Measurements from ENCODE around the gene SERPINE2. TPM values are rescaled to one million over a fixed set of nuclear protein-coding genes. Genes with fewer than 3 reads are reported as not detected.
A peak's percentile ranks its signal among the peaks of the same experiment; 100 is the strongest.

SERPINE2 gene
- total RNA-seq, 1 donor from 2014 or later: 9.8 TPM

- no peak for DNase-seq
- no peaks in the 10 kb centered on the region for H3K9me3 ChIP-seq (replicated peaks)
- peaks cover 42% of the 10 kb centered on the region for H3K4me1 ChIP-seq
- intact Hi-C loops (cut with micrococcal nuclease): no loop called here
- peaks cover 80% of the 10 kb centered on the region for H3K27me3 ChIP-seq (ENCODE audit: low read depth)
- H3K27ac ChIP-seq (replicated peaks): peak overlapping the region; percentile 49
- no peaks in the 10 kb centered on the region for H3K36me3 ChIP-seq
- no peak overlapping the region for H3K4me3 ChIP-seq
- no peak for TF ChIP-seq CTCF (IDR thresholded peaks at IDR 0.05; ENCODE audit: borderline replicate concordance)
Measured at GRCh38 chr2:224042191-224042696, 3.2 kb upstream of the SERPINE2 start.

GRCh38 chr2:224041554-224041953 lies 2.5 kb upstream of the SERPINE2 start:
- Histone ChIP-seq H3K27me3 (ENCODE audit: low read depth) (peaks cover 87% of the 10 kb centered on the region), H3K27ac (replicated peaks) (peak overlapping the region; percentile 49), H3K4me3 (no peak overlapping the region), H3K9me3 (replicated peaks) (no peaks in the 10 kb centered on the region), H3K36me3 (no peaks in the 10 kb centered on the region), H3K4me1 (peaks cover 42% of the 10 kb centered on the region)
- intact Hi-C loops (cut with micrococcal nuclease): no loop called here
- no peak for DNase-seq
- no peak for TF ChIP-seq CTCF (IDR thresholded peaks at IDR 0.05; ENCODE audit: borderline replicate concordance)

DNA sequence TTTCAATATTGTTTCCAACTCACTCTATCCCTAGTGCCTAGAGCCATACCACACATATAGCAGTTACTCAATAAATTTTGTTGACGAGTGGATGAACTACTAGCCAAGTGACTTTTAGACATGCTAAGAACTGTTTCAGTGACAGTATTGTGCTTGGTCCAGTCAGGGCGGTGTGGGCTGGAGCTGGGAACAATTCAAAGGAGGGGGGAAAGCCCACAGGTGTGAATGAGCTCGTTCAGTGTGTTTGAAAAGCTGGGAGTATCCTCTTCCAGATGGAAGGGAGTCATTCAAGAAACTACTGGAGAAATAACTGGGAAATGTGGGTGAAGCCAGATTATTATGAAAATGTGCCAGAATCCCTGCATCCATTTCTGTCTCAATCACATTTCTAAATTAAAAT lies 1.7 kb upstream of the SERPINE2 start:
- no peak for DNase-seq
- intact Hi-C loops (cut with micrococcal nuclease): no loop called here
- no peaks in the 10 kb centered on the region for H3K9me3 ChIP-seq (replicated peaks)
- H3K27me3 ChIP-seq (ENCODE audit: low read depth): peaks cover 95% of the 10 kb centered on the region
- no peak overlapping the region for H3K27ac ChIP-seq (replicated peaks)
- no peak overlapping the region for H3K4me3 ChIP-seq
- peaks cover 42% of the 10 kb centered on the region for H3K4me1 ChIP-seq
- TF ChIP-seq CTCF (IDR thresholded peaks at IDR 0.05; ENCODE audit: borderline replicate concordance): no peak
- no peaks in the 10 kb centered on the region for H3K36me3 ChIP-seq

GRCh38 chr2:224039770-224040440 lies 819 bp upstream of the SERPINE2 start:
- intact Hi-C loops (cut with micrococcal nuclease): no loop called here
- peak overlapping the region; percentile 71 for H3K27ac ChIP-seq (replicated peaks)
- no peaks in the 10 kb centered on the region for H3K36me3 ChIP-seq
- H3K4me1 ChIP-seq: peaks cover 42% of the 10 kb centered on the region
- peak overlapping the region; percentile 77 for H3K4me3 ChIP-seq
- H3K27me3 ChIP-seq (ENCODE audit: low read depth): peaks cover 95% of the 10 kb centered on the region
- TF ChIP-seq CTCF (IDR thresholded peaks at IDR 0.05; ENCODE audit: borderline replicate concordance): no peak
- no peak for DNase-seq
- no peaks in the 10 kb centered on the region for H3K9me3 ChIP-seq (replicated peaks)

DNA sequence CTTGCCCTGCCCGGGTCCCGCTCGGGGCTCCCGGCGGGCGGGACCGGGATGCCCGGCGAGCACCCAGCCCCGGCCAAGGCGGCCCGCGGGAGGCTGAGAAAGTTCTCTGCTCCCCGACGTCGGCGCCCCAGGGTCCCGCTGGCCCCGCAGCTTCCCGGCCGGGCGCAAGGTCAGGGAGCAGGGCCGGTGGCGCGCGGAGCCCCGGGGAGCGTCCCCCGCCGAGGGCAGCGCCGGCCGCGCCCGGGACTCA lies 331 bp downstream of the SERPINE2 start:
- no peak for DNase-seq
- no peak for TF ChIP-seq CTCF (IDR thresholded peaks at IDR 0.05; ENCODE audit: borderline replicate concordance)
- peaks cover 94% of the 10 kb centered on the region for H3K27me3 ChIP-seq (ENCODE audit: low read depth)
- H3K36me3 ChIP-seq: no peaks in the 10 kb centered on the region
- intact Hi-C loops (cut with micrococcal nuclease): no loop called here
- peak overlapping the region; percentile 77 for H3K4me3 ChIP-seq
- H3K9me3 ChIP-seq (replicated peaks): no peaks in the 10 kb centered on the region
- peaks cover 42% of the 10 kb centered on the region for H3K4me1 ChIP-seq
- H3K27ac ChIP-seq (replicated peaks): peak overlapping the region; percentile 71

Measured in left ventricle myocardium inferior (tissue), 1 donor.